Testis (tissue), 3 donors: ENCODE measurements around the gene MRPL20. TPM values are rescaled to one million over a fixed set of nuclear protein-coding genes. Genes with fewer than 3 reads are reported as not detected.

Experiments used
- DNase-seq: peaks from one replicate; pipeline ENCODE4 v3.0.0-alpha.2; 2019
- H3K27ac ChIP-seq, 2 donors: fragments of 200-600 bp; sonication (generic); one replicate each; pipeline ENCODE4 v1.5.1; 2019
- H3K27me3 ChIP-seq: fragments of 200-600 bp; sonication (generic); one replicate; pipeline ENCODE4 v1.5.1; 2019
- H3K36me3 ChIP-seq: fragments of 200-600 bp; sonication (generic); one replicate; pipeline ENCODE4 v1.5.1; 2017; ENCODE audit warnings: low read depth; ENCODE audit errors: missing control alignments
- H3K4me1 ChIP-seq: fragments of 200-600 bp; sonication (generic); one replicate; pipeline ENCODE4 v1.5.1; 2019
- H3K4me3 ChIP-seq, 2 donors: fragments of 200-600 bp; sonication (generic); one replicate each; pipeline ENCODE4 v1.5.1; 2017 to 2019
- H3K9me3 ChIP-seq: fragments of 200-600 bp; sonication (generic); one replicate; pipeline ENCODE4 v1.5.1; 2017
- CTCF ChIP-seq, 3 experiments: fragments of 450-650 bp in 2 of 3; fragments of 200-600 bp in 1 of 3; sonication (generic) in 1 of 3; IDR thresholded peaks; one replicate each; pipeline ENCODE4 v1.5.1; 2016 to 2019; ENCODE audit warnings: antibody characterized with exemption in 3 of 3, mild to moderate bottlenecking in 2 of 3, moderate library complexity in 1 of 3
- POLR2A ChIP-seq: fragments of 450-650 bp; IDR thresholded peaks from one replicate; pipeline ENCODE4 v1.6.1; 2017; ENCODE audit warnings: antibody characterized with exemption, mild to moderate bottlenecking, moderate library complexity
- WGBS, 2 donors: methylation state at CpG; one replicate each; pipeline ENCODE4 v1.1.5; 2018; 5-methylcytosine and 5-hydroxymethylcytosine counted together
- intact Hi-C: fragments of 100-400 bp; cut with DNase I; formaldehyde crosslinking; loops from one replicate; pipeline ENCODE4 v1.15.1; 2023; ENCODE audit warnings: low total_unique reads
- polyA plus RNA-seq: library from polyadenylated mRNA; stranded (reverse); fragments of 350-450 nt; fragmentation: Illumina TruSeq; extraction: RNeasy Lipid Tissue Mini Kit (QIAGEN cat#74804); gene quantifications from one replicate; pipeline ENCODE4 v1.2.3, GENCODE V29; 2014; ENCODE audit warnings: low read depth, low replicate concordance; ENCODE audit not compliant: insufficient read depth
- total RNA-seq, 2 donors: library from RNA; depleted of rRNA; stranded (reverse); fragments of >200 nt; gene quantifications; one replicate each; pipeline ENCODE4 v1.2.3, GENCODE V29; 2016

The MRPL20 gene
- total and polyA plus RNA-seq, 3 donors from 2014 or later = 104 to 123 (median 110) TPM

- peak overlapping the region; percentile 91 to 100 for H3K4me3 ChIP-seq
- H3K36me3 ChIP-seq = no peaks in the 10 kb centered on the region
- no peak for DNase-seq
- H3K9me3 ChIP-seq = no peaks in the 10 kb centered on the region
- intact Hi-C loops = no loop called here
- H3K4me1 ChIP-seq = peaks cover 28% of the 10 kb centered on the region
- TF ChIP-seq CTCF (IDR thresholded peaks at IDR 0.05) (no peak), POLR2A (no peak)
- H3K27me3 ChIP-seq = no peaks in the 10 kb centered on the region
- H3K27ac ChIP-seq = peak overlapping the region; percentile 82 to 93
- 0 to 1% methylated on average over 10 to 24 of the region's 24 CpGs for WGBS, 2 donors
Observed at GRCh38 chr1:1374589-1374928, 32.5 kb downstream of the MRPL20 start.

GRCh38 chr1:1373815-1374588, 33.1 kb downstream of the MRPL20 start:
- H3K36me3 ChIP-seq = no peaks in the 10 kb centered on the region
- H3K27me3 ChIP-seq = no peaks in the 10 kb centered on the region
- peak overlapping the region; percentile 7 to 82 for H3K27ac ChIP-seq
- WGBS, 2 donors = 39 to 63% methylated on average over 33 to 52 of the region's 52 CpGs
- TF ChIP-seq CTCF (IDR thresholded peaks at IDR 0.05) (no peak), POLR2A (no peak)
- intact Hi-C loops = no loop called here
- no peak for DNase-seq
- H3K9me3 ChIP-seq = no peaks in the 10 kb centered on the region
- H3K4me3 ChIP-seq = peak overlapping the region; percentile 91 to 100
- peaks cover 28% of the 10 kb centered on the region for H3K4me1 ChIP-seq

- no peaks in the 10 kb centered on the region for H3K9me3 ChIP-seq
- DNase-seq = no peak
- 70 to 74% methylated on average over 25 to 26 of the region's 26 CpGs for WGBS, 2 donors
- intact Hi-C loops = no loop called here
- no peaks in the 10 kb centered on the region for H3K36me3 ChIP-seq
- no peak overlapping the region for H3K27ac ChIP-seq
- peak overlapping the region in 1 of 2 donors; percentile 91 for H3K4me3 ChIP-seq
- no peaks in the 10 kb centered on the region for H3K27me3 ChIP-seq
- H3K4me1 ChIP-seq = peaks cover 28% of the 10 kb centered on the region
- TF ChIP-seq CTCF (IDR thresholded peaks at IDR 0.05) = no peak
- no peak for TF ChIP-seq POLR2A
Observed at GRCh38 chr1:1373051-1373814, 33.9 kb downstream of the MRPL20 start.

- 45 to 51% methylated on average over 11 to 26 of the region's 26 CpGs for WGBS, 2 donors
- H3K4me3 ChIP-seq = no peak overlapping the region
Observed at GRCh38 chr1:1371746-1372711, 35.1 kb downstream of the MRPL20 start.

More at GRCh38 chr1:1371746-1372711, 35.1 kb downstream of the MRPL20 start:
- Histone ChIP-seq H3K27me3 (no peaks in the 10 kb centered on the region), H3K27ac (no peak overlapping the region), H3K9me3 (no peaks in the 10 kb centered on the region), H3K4me1 (peaks cover 28% of the 10 kb centered on the region), H3K36me3 (no peaks in the 10 kb centered on the region)
- intact Hi-C loops = no loop called here
- TF ChIP-seq CTCF (IDR thresholded peaks at IDR 0.05) = peak; percentile 76 to 98 (median 83)
- no peak for TF ChIP-seq POLR2A
- DNase-seq = peak; percentile 72
